Endothelial cell of umbilical vein (primary cell): ENCODE results near the gene ZFP1.

Source experiments
- CTCF ChIP-seq, 2 donors: IDR thresholded peaks; 1 replicate in 1 of 2; 2 replicates in 1 of 2; pipeline ENCODE4 v1.5.1; 2011; ENCODE audit warnings: low read length in 2 of 2, mild to moderate bottlenecking in 2 of 2, moderate library complexity in 2 of 2, control low read depth in 1 of 2, inconsistent platforms in 1 of 2, low read depth in 1 of 2; ENCODE audit not compliant: insufficient read depth in 1 of 2; ENCODE audit errors: extremely low read depth in 1 of 2
- EZH2 ChIP-seq: IDR thresholded peaks from 2 replicates; pipeline ENCODE4 v1.6.1; 2012; ENCODE audit warnings: borderline replicate concordance, low read depth, mild to moderate bottlenecking, moderate library complexity, low read length, inconsistent platforms; ENCODE audit not compliant: severe bottlenecking
- MAX ChIP-seq: IDR thresholded peaks from 2 replicates; pipeline ENCODE4 v1.6.1; 2011; ENCODE audit not compliant: insufficient read depth, insufficient read length
- POLR2AphosphoS5 ChIP-seq: IDR thresholded peaks from 2 replicates; pipeline ENCODE4 v1.6.1; 2012; ENCODE audit warnings: low read depth, mild to moderate bottlenecking, control low read depth, low read length, moderate library complexity; ENCODE audit not compliant: insufficient read depth

GRCh38 chr16:75216127-75216526, 67.8 kb downstream of the ZFP1 start:
- TF ChIP-seq POLR2AphosphoS5: no peak
- no peak for TF ChIP-seq CTCF (IDR thresholded peaks at IDR 0.05; ENCODE audit: extremely low read depth in 1 of 2, insufficient read depth in 1 of 2, low read depth in 1 of 2, low read length in 2 of 2)
- no peak for TF ChIP-seq EZH2
- no peak for TF ChIP-seq MAX
